WTC11 (cell line): Measurements from ENCODE around the gene COX5A.

Experiments used
- CTCF ChIP-seq: fragments of 200-600 bp; IDR thresholded peaks from 2 replicates; pipeline ENCODE4 v1.8.0; 2022; ENCODE audit warnings: antibody characterized with exemption
- ESRRA ChIP-seq: sonication (generic); formaldehyde crosslinking; IDR thresholded peaks from 2 replicates; pipeline ENCODE4 v1.8.1; 2022; ENCODE audit warnings: mild to moderate bottlenecking, missing genetic modification reagents, borderline replicate concordance
- IRF2 ChIP-seq: sonication (generic); formaldehyde crosslinking; IDR thresholded peaks from 2 replicates; pipeline ENCODE4 v1.8.0; 2022; ENCODE audit warnings: low read depth, missing genetic modification reagents, borderline replicate concordance
- PRDM15 ChIP-seq: sonication (generic); formaldehyde crosslinking; IDR thresholded peaks from 2 replicates; pipeline ENCODE4 v1.8.0; 2022; ENCODE audit warnings: missing genetic modification reagents
- RELA ChIP-seq: sonication (generic); formaldehyde crosslinking; IDR thresholded peaks from 2 replicates; pipeline ENCODE4 v1.8.1; 2022; ENCODE audit warnings: missing genetic modification reagents, mild to moderate bottlenecking, borderline replicate concordance
- SP1 ChIP-seq: sonication (generic); formaldehyde crosslinking; conservative IDR thresholded peaks from 2 replicates; pipeline ENCODE4 v1.8.1; 2022; ENCODE audit warnings: missing genetic modification reagents
- TCF7 ChIP-seq: sonication (generic); formaldehyde crosslinking; IDR thresholded peaks from 2 replicates; pipeline ENCODE4 v1.8.0; 2022; ENCODE audit warnings: mild to moderate bottlenecking, low read depth, missing genetic modification reagents, moderate library complexity
- TEAD4 ChIP-seq: sonication (generic); formaldehyde crosslinking; IDR thresholded peaks from 2 replicates; pipeline ENCODE4 v1.8.0; 2022; ENCODE audit warnings: mild to moderate bottlenecking, missing genetic modification reagents
- TP53 ChIP-seq: sonication (generic); formaldehyde crosslinking; IDR thresholded peaks from 2 replicates; pipeline ENCODE4 v1.8.1; 2023; ENCODE audit warnings: mild to moderate bottlenecking, missing genetic modification reagents
- ZNF121 ChIP-seq: sonication (generic); formaldehyde crosslinking; IDR thresholded peaks from 2 replicates; pipeline ENCODE4 v1.8.0; 2023; ENCODE audit warnings: missing genetic modification reagents
- TF ChIP-seq, protein P1 (sequence below): sonication (generic); formaldehyde crosslinking; IDR thresholded peaks from 2 replicates; pipeline ENCODE4 v1.8.1; 2022; ENCODE audit warnings: low read depth, missing genetic modification reagents, borderline replicate concordance

GRCh38 chr15:74895830-74896229 is 42.0 kb downstream of the COX5A start:
- TF ChIP-seq CTCF = no peak
- TF ChIP-seq IRF2 = no peak
- no peak for TF ChIP-seq TP53 (CRISPR knock-in tag)
- no peak for TF ChIP-seq SP1 (CRISPR knock-in tag)
- no peak for TF ChIP-seq TEAD4
- TF ChIP-seq, protein P1, sequence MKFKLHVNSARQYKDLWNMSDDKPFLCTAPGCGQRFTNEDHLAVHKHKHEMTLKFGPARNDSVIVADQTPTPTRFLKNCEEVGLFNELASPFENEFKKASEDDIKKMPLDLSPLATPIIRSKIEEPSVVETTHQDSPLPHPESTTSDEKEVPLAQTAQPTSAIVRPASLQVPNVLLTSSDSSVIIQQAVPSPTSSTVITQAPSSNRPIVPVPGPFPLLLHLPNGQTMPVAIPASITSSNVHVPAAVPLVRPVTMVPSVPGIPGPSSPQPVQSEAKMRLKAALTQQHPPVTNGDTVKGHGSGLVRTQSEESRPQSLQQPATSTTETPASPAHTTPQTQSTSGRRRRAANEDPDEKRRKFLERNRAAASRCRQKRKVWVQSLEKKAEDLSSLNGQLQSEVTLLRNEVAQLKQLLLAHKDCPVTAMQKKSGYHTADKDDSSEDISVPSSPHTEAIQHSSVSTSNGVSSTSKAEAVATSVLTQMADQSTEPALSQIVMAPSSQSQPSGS (CRISPR knock-in tag) = no peak
- no peak for TF ChIP-seq PRDM15 (CRISPR knock-in tag)
- TF ChIP-seq ESRRA = no peak
- TF ChIP-seq RELA = no peak
- TF ChIP-seq ZNF121 = no peak
- no peak for TF ChIP-seq TCF7 (CRISPR knock-in tag)
